Measurements from ENCODE around the gene SLC27A5. TPM values are rescaled to one million over a fixed set of nuclear protein-coding genes. Genes with fewer than 3 reads are reported as not detected.

Gene SLC27A5
- total RNA-seq, 4 donors from 2014 or later: 3.8 to 10.8 (median 4.6) TPM

- Histone ChIP-seq H3K4me3 (no peak overlapping the region), H3K4me1 (peaks cover 36 to 57% (median 46%) of the 10 kb centered on the region in 4 donors), H3K27me3 (no peaks in the 10 kb centered on the region), H3K36me3 (peaks cover 61 to 80% (median 75%) of the 10 kb centered on the region in 4 donors), H3K9me3 (no peaks in the 10 kb centered on the region), H3K27ac (replicated peaks in 1 of 4) (no peak overlapping the region)
- intact Hi-C loops (cut with DNase I): no loop called here
- no peak for DNase-seq (ENCODE audit: extremely low spot score)
- TF ChIP-seq EP300 (IDR thresholded peaks at IDR 0.05): no peak
- no peak for TF ChIP-seq POLR2AphosphoS5 (IDR thresholded peaks at IDR 0.05)
- TF ChIP-seq CTCF (IDR thresholded peaks at IDR 0.05): no peak
- TF ChIP-seq POLR2A (IDR thresholded peaks at IDR 0.05; ENCODE audit: low read depth): no peak
- 84% methylated on average over 2 of the region's 2 CpGs for WGBS
Measured at GRCh38 chr19:58552655-58553054, 40.9 kb upstream of the SLC27A5 start.

GRCh38 chr19:58551577-58552471 is 40.0 kb upstream of the SLC27A5 start:
- Histone ChIP-seq H3K27me3 (no peaks in the 10 kb centered on the region), H3K4me3 (no peak overlapping the region), H3K27ac (replicated peaks in 1 of 4) (no peak overlapping the region), H3K9me3 (no peaks in the 10 kb centered on the region), H3K36me3 (peaks cover 68 to 83% (median 78%) of the 10 kb centered on the region in 4 donors), H3K4me1 (peaks cover 34 to 57% (median 45%) of the 10 kb centered on the region in 4 donors)
- intact Hi-C loops (cut with DNase I): no loop called here
- TF ChIP-seq POLR2A (IDR thresholded peaks at IDR 0.05; ENCODE audit: low read depth) (no peak), EP300 (IDR thresholded peaks at IDR 0.05) (no peak), POLR2AphosphoS5 (IDR thresholded peaks at IDR 0.05) (no peak), CTCF (IDR thresholded peaks at IDR 0.05) (no peak)
- no peak for DNase-seq (ENCODE audit: extremely low spot score)
- WGBS: 89% methylated on average over 17 of the region's 18 CpGs

GRCh38 chr19:58551123-58551497 is 39.3 kb upstream of the SLC27A5 start:
- Histone ChIP-seq H3K36me3 (peaks cover 61 to 82% (median 77%) of the 10 kb centered on the region in 4 donors), H3K9me3 (no peaks in the 10 kb centered on the region), H3K27ac (replicated peaks in 1 of 4) (no peak overlapping the region), H3K4me1 (peaks cover 34 to 57% (median 45%) of the 10 kb centered on the region in 4 donors), H3K4me3 (no peak overlapping the region), H3K27me3 (no peaks in the 10 kb centered on the region)
- no peak for DNase-seq (ENCODE audit: extremely low spot score)
- intact Hi-C loops (cut with DNase I): no loop called here
- TF ChIP-seq EP300 (IDR thresholded peaks at IDR 0.05) (no peak), POLR2A (IDR thresholded peaks at IDR 0.05; ENCODE audit: low read depth) (no peak), CTCF (IDR thresholded peaks at IDR 0.05) (no peak), POLR2AphosphoS5 (IDR thresholded peaks at IDR 0.05) (no peak)
- 20% methylated on average over 1 of the region's 1 CpG for WGBS

- 86% methylated on average over 8 of the region's 13 CpGs for WGBS
- intact Hi-C loops (cut with DNase I): no loop called here
- TF ChIP-seq CTCF (IDR thresholded peaks at IDR 0.05) (no peak), POLR2AphosphoS5 (IDR thresholded peaks at IDR 0.05) (no peak), POLR2A (IDR thresholded peaks at IDR 0.05; ENCODE audit: low read depth) (no peak), EP300 (IDR thresholded peaks at IDR 0.05) (no peak)
- Histone ChIP-seq H3K4me1 (peaks cover 34 to 57% (median 45%) of the 10 kb centered on the region in 4 donors), H3K27ac (replicated peaks in 1 of 4) (no peak overlapping the region), H3K27me3 (no peaks in the 10 kb centered on the region), H3K4me3 (no peak overlapping the region), H3K9me3 (no peaks in the 10 kb centered on the region), H3K36me3 (peaks cover 57 to 80% (median 75%) of the 10 kb centered on the region in 4 donors)
- DNase-seq (ENCODE audit: extremely low spot score): no peak
Measured at GRCh38 chr19:58550362-58551122, 38.8 kb upstream of the SLC27A5 start.

All from esophagus muscularis mucosa (tissue), 4 donors.